CD4-positive, CD25-positive, alpha-beta regulatory T cell (primary cell): ENCODE measurements around the gene NTM. TPM values are rescaled to one million over a fixed set of nuclear protein-coding genes. Genes with fewer than 3 reads are reported as not detected.

ENCODE experiments used
- ATAC-seq, 2 donors: fragments of 150-1000 bp; cut with Tn5 transposase; one replicate each; pipeline ENCODE4 v1.10.0; 2021; ENCODE audit warnings: low read depth in 2 of 2, moderate number of reproducible peaks in 2 of 2, moderate library complexity in 1 of 2
- DNase-seq, 3 donors: peaks; one replicate each; pipeline versions ENCODE4 v3.0.0 to v3.0.0-alpha.2; 2012 to 2022; ENCODE audit warnings: mixed read lengths in 1 of 3
- H3K27ac ChIP-seq: one replicate; pipeline ENCODE4 v1.7.0; 2013; ENCODE audit warnings: mild to moderate bottlenecking, low read length; ENCODE audit not compliant: insufficient read depth, poor library complexity, severe bottlenecking
- H3K27me3 ChIP-seq: one replicate; pipeline ENCODE4 v1.7.0; 2013; ENCODE audit warnings: low read length; ENCODE audit not compliant: control insufficient read depth, insufficient read depth
- H3K36me3 ChIP-seq: one replicate; pipeline ENCODE4 v1.7.0; 2013; ENCODE audit warnings: mild to moderate bottlenecking, low read length, moderate library complexity; ENCODE audit not compliant: control insufficient read depth, insufficient read depth
- H3K4me1 ChIP-seq: 2 replicates; pipeline ENCODE4 v1.7.0; 2013; ENCODE audit warnings: mild to moderate bottlenecking, low read length; ENCODE audit not compliant: insufficient read depth, control insufficient read depth, poor library complexity, severe bottlenecking
- H3K4me3 ChIP-seq: one replicate; pipeline ENCODE4 v1.7.0; 2013; ENCODE audit warnings: low read depth, mild to moderate bottlenecking, low read length, moderate library complexity
- H3K9me3 ChIP-seq, 2 experiments: 1 replicate in 1 of 2; 2 replicates in 1 of 2; pipeline ENCODE4 v1.7.0; 2013; ENCODE audit warnings: low read length in 2 of 2, mild to moderate bottlenecking in 1 of 2, moderate library complexity in 1 of 2; ENCODE audit not compliant: control insufficient read depth in 2 of 2
- H3K27ac Mint-ChIP-seq, 3 donors: one replicate each; pipeline ENCODE4 v1.8.0; 2020 to 2022; ENCODE audit warnings: mild to moderate bottlenecking in 3 of 3, mixed read lengths in 3 of 3, moderate library complexity in 2 of 3
- H3K27me3 Mint-ChIP-seq: one replicate; pipeline ENCODE4 v1.8.0; 2022; ENCODE audit warnings: mild to moderate bottlenecking, mixed read lengths
- H3K36me3 Mint-ChIP-seq: one replicate; pipeline ENCODE4 v1.8.0; 2020; ENCODE audit warnings: mixed read lengths
- H3K4me1 Mint-ChIP-seq, 4 donors: one replicate each; pipeline ENCODE4 v1.8.0; 2020 to 2022; ENCODE audit warnings: mixed read lengths in 4 of 4, mild to moderate bottlenecking in 1 of 4
- H3K4me3 Mint-ChIP-seq, 4 donors: one replicate each; pipeline ENCODE4 v1.8.0; 2020 to 2022; ENCODE audit warnings: mild to moderate bottlenecking in 4 of 4, mixed read lengths in 4 of 4, moderate library complexity in 3 of 4
- H3K9me3 Mint-ChIP-seq, 7 donors: one replicate each; pipeline ENCODE4 v1.8.0; 2020 to 2022; ENCODE audit warnings: mixed read lengths in 7 of 7, mild to moderate bottlenecking in 3 of 7, moderate library complexity in 2 of 7
- polyA plus RNA-seq, 4 donors: library from polyadenylated mRNA; unstranded; fragments of 300-500 nt; fragmentation: Illumina TruSeq; gene quantifications; one replicate each; pipeline ENCODE4 v1.2.3, GENCODE V29; 2021
- total RNA-seq: library from RNA; stranded (reverse); gene quantifications from one replicate; pipeline ENCODE4 v1.2.3, GENCODE V29; 2022

Gene NTM
- total RNA-seq = not detected
- polyA plus RNA-seq = 1 to 10 TPM in 1 of 4 donors, not detected in 3; 1.3 TPM

- no peak for DNase-seq
- ATAC-seq = no peak
- no peaks in the 10 kb centered on the region for H3K36me3 ChIP-seq
- H3K9me3 Mint-ChIP-seq = peaks cover 0 to 3% (median 1%) of the 10 kb centered on the region in 7 donors
- peaks cover 3% of the 10 kb centered on the region for H3K27me3 Mint-ChIP-seq
- no peak within 1 kb of the TSS for H3K27ac Mint-ChIP-seq
- no peaks in the 10 kb centered on the region for H3K4me1 ChIP-seq
- H3K27ac ChIP-seq = no peak within 1 kb of the TSS
- H3K9me3 ChIP-seq = no peaks in the 10 kb centered on the region
- H3K36me3 Mint-ChIP-seq = no peaks in the 10 kb centered on the region
- no peak within 1 kb of the TSS for H3K4me3 Mint-ChIP-seq
- no peaks in the 10 kb centered on the region for H3K27me3 ChIP-seq
- no peaks in the 10 kb centered on the region for H3K4me1 Mint-ChIP-seq
- H3K4me3 ChIP-seq = no peak within 1 kb of the TSS
Measured at GRCh38 chr11:131370090-131370751, at the start of gene NTM. Gene NTM (plus strand): TSS chr11:131370615.

DNA sequence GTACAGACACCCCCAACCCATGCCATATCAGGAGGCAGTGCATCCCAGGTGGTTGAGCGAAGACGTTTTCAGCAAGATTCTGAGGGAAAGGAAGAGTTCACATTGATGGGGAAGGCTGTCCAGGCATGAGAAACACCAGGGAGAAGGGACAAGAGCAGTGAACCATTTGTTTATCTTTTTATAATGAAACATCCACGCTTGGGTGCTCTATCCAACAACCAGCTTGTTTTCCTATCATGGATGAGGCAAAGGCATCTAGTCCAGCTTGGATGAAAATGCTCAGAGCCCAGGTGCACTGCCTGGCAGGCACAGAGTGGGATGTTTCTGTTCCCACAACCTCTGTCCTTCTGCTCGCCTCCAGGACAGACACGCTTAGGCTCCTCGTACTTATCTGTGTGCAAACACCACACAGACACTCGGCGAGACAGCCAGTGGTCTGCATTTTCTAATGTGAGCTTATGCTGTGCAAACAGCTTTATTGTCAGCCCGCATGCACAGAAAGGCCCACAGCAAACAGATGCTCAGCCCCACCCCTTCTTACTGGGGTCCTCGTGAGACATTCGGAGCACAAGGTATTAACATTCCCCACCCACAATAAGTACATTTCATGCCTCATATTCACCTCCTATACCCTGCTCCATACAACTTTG lies 45.4 kb upstream of the NTM start:
- H3K9me3 Mint-ChIP-seq = peaks cover 0 to 6% (median 0%) of the 10 kb centered on the region in 7 donors
- no peaks in the 10 kb centered on the region for H3K27me3 Mint-ChIP-seq
- H3K27ac Mint-ChIP-seq = no peak overlapping the region
- ATAC-seq (no peak), DNase-seq (no peak)
- Histone ChIP-seq H3K36me3 (no peaks in the 10 kb centered on the region), H3K27me3 (no peaks in the 10 kb centered on the region), H3K27ac (no peak overlapping the region), H3K4me1 (no peaks in the 10 kb centered on the region), H3K4me3 (no peak overlapping the region), H3K9me3 (no peaks in the 10 kb centered on the region)
- no peaks in the 10 kb centered on the region for H3K36me3 Mint-ChIP-seq
- H3K4me3 Mint-ChIP-seq = no peak overlapping the region
- no peaks in the 10 kb centered on the region for H3K4me1 Mint-ChIP-seq

DNA sequence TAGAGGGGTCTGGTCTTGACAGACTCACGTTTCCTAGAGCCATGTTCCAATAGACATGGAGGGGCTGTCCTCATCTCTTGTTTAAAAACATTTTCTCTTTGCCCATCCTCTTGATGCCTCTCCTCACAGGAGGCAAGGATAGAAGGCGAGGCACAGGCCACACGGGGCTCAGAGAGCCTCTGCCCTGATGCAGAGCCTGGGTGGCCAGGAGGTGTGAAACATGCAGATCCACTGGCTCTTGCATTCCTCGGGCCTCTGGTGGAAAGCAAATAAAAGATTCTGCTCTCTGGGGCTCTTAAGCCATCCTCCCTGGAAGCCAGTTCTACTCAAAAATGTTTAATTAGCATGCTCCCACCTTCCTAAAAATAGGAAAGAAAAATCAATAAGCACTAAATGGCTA lies 43.6 kb upstream of the NTM start:
- no peaks in the 10 kb centered on the region for H3K4me1 ChIP-seq
- H3K9me3 Mint-ChIP-seq = peaks cover 0 to 4% (median 0%) of the 10 kb centered on the region in 7 donors
- DNase-seq (no peak), ATAC-seq (no peak)
- H3K9me3 ChIP-seq = no peaks in the 10 kb centered on the region
- H3K36me3 Mint-ChIP-seq = no peaks in the 10 kb centered on the region
- H3K27ac ChIP-seq = no peak overlapping the region
- no peak overlapping the region for H3K27ac Mint-ChIP-seq
- no peaks in the 10 kb centered on the region for H3K4me1 Mint-ChIP-seq
- H3K4me3 Mint-ChIP-seq = no peak overlapping the region
- no peak overlapping the region for H3K4me3 ChIP-seq
- no peaks in the 10 kb centered on the region for H3K27me3 Mint-ChIP-seq
- no peaks in the 10 kb centered on the region for H3K36me3 ChIP-seq
- H3K27me3 ChIP-seq = no peaks in the 10 kb centered on the region

- Mint-ChIP-seq H3K4me1 (no peaks in the 10 kb centered on the region), H3K27ac (no peak overlapping the region), H3K9me3 (peaks cover 0 to 4% (median 0%) of the 10 kb centered on the region in 7 donors), H3K4me3 (no peak overlapping the region), H3K27me3 (no peaks in the 10 kb centered on the region), H3K36me3 (no peaks in the 10 kb centered on the region)
- ATAC-seq (no peak), DNase-seq (no peak)
- H3K27me3 ChIP-seq = no peaks in the 10 kb centered on the region
- no peak overlapping the region for H3K4me3 ChIP-seq
- no peaks in the 10 kb centered on the region for H3K4me1 ChIP-seq
- no peaks in the 10 kb centered on the region for H3K9me3 ChIP-seq
- H3K27ac ChIP-seq = no peak overlapping the region
- no peaks in the 10 kb centered on the region for H3K36me3 ChIP-seq
Measured at GRCh38 chr11:131327421-131327820, 43.0 kb upstream of the NTM start.

GRCh38 chr11:131328843-131329242 lies 41.6 kb upstream of the NTM start:
- peaks cover 0 to 4% (median 0%) of the 10 kb centered on the region in 7 donors for H3K9me3 Mint-ChIP-seq
- no peaks in the 10 kb centered on the region for H3K27me3 ChIP-seq
- ATAC-seq = no peak

DNA sequence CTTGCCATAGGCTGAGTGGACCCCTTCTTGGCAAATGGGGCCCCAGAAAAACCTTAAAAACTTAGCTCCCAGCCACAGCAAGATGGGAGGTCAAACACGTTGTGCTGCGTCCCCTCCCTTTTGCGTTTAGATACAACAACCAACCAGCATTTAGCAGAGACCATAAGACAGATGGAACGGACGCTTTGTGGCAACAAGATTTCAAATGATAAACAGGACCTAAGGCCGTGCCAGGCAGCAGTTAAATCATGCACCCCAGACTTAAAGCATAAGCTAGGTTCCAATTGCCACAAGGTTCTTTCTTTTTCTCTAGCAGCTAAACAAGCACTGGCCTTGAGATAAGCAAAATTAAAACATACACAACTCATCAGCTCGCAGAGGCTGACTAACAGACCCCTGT lies 39.4 kb upstream of the NTM start:
- DNase-seq (no peak), ATAC-seq (no peak)
- Histone ChIP-seq H3K9me3 (no peaks in the 10 kb centered on the region), H3K36me3 (no peaks in the 10 kb centered on the region), H3K27me3 (no peaks in the 10 kb centered on the region), H3K27ac (no peak overlapping the region), H3K4me1 (no peaks in the 10 kb centered on the region), H3K4me3 (no peak overlapping the region)
- H3K4me1 Mint-ChIP-seq = no peaks in the 10 kb centered on the region
- no peak overlapping the region for H3K27ac Mint-ChIP-seq
- no peaks in the 10 kb centered on the region for H3K36me3 Mint-ChIP-seq
- H3K27me3 Mint-ChIP-seq = no peaks in the 10 kb centered on the region
- peaks cover 0 to 4% (median 0%) of the 10 kb centered on the region in 7 donors for H3K9me3 Mint-ChIP-seq
- no peak overlapping the region for H3K4me3 Mint-ChIP-seq

More at GRCh38 chr11:131328843-131329242, 41.6 kb upstream of the NTM start:
- Mint-ChIP-seq H3K4me1 (no peaks in the 10 kb centered on the region), H3K36me3 (no peaks in the 10 kb centered on the region), H3K4me3 (no peak overlapping the region), H3K27ac (no peak overlapping the region), H3K27me3 (no peaks in the 10 kb centered on the region)
- no peaks in the 10 kb centered on the region for H3K36me3 ChIP-seq
- no peaks in the 10 kb centered on the region for H3K9me3 ChIP-seq
- H3K4me3 ChIP-seq = no peak overlapping the region
- DNase-seq = no peak
- no peak overlapping the region for H3K27ac ChIP-seq
- H3K4me1 ChIP-seq = no peaks in the 10 kb centered on the region

DNA sequence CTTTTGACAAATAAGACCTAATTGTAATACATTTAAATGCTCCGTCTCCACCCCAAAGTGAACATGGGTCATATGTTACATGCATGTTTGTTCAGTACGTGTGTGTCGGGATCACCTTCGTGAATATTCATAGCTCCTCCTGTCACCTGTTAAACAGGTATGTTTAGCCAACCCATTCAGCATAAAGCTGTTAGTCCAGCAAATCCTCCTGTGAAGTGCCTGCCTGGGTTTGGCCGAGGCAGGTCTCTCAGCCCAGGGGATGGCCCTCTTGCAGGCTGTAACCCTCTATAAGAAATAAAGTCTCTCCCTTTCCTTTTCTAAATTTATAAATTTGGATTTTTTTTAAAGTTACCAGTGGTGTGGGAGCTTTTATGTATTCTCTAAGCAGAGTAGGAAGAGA lies 38.9 kb upstream of the NTM start:
- Histone ChIP-seq H3K9me3 (no peaks in the 10 kb centered on the region), H3K36me3 (no peaks in the 10 kb centered on the region), H3K4me3 (no peak overlapping the region), H3K27ac (no peak overlapping the region), H3K27me3 (no peaks in the 10 kb centered on the region), H3K4me1 (no peaks in the 10 kb centered on the region)
- Mint-ChIP-seq H3K4me1 (no peaks in the 10 kb centered on the region), H3K36me3 (no peaks in the 10 kb centered on the region), H3K9me3 (peaks cover 0 to 4% (median 0%) of the 10 kb centered on the region in 7 donors), H3K27ac (no peak overlapping the region), H3K4me3 (no peak overlapping the region), H3K27me3 (no peaks in the 10 kb centered on the region)
- DNase-seq (no peak), ATAC-seq (no peak)

DNA sequence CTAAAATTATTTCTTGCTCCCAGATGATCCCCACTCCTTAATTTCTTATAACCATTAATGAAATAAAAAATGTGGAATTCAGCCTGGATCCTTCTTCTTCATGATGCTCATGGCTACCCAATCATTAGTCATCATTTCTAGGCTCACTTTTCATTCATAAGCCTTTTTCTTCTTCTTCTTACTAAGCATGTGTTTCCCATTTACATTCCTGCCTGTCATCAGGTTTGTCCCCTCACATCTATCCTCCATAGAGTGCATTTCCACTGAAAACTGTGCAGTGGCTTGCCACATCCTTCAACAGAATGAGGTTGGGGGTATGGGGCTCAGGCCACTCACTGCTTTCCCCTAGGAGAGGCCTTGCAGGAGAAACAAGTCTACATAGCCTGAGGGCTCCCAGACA lies 35.8 kb upstream of the NTM start:
- Histone ChIP-seq H3K4me1 (no peaks in the 10 kb centered on the region), H3K27ac (no peak overlapping the region), H3K36me3 (no peaks in the 10 kb centered on the region), H3K9me3 (no peaks in the 10 kb centered on the region), H3K27me3 (no peaks in the 10 kb centered on the region), H3K4me3 (no peak overlapping the region)
- no peaks in the 10 kb centered on the region for H3K36me3 Mint-ChIP-seq
- peaks cover 0 to 3% (median 0%) of the 10 kb centered on the region in 7 donors for H3K9me3 Mint-ChIP-seq
- no peaks in the 10 kb centered on the region for H3K27me3 Mint-ChIP-seq
- H3K4me1 Mint-ChIP-seq = no peaks in the 10 kb centered on the region
- DNase-seq = no peak
- no peak overlapping the region for H3K27ac Mint-ChIP-seq
- no peak for ATAC-seq
- no peak overlapping the region for H3K4me3 Mint-ChIP-seq
